Measurements from ENCODE around the gene ZNF326. TPM values are rescaled to one million over a fixed set of nuclear protein-coding genes. Genes with fewer than 3 reads are reported as not detected.

Gene ZNF326
- total RNA-seq, 1 experiment from 2014 or later: 28.9 TPM

DNA sequence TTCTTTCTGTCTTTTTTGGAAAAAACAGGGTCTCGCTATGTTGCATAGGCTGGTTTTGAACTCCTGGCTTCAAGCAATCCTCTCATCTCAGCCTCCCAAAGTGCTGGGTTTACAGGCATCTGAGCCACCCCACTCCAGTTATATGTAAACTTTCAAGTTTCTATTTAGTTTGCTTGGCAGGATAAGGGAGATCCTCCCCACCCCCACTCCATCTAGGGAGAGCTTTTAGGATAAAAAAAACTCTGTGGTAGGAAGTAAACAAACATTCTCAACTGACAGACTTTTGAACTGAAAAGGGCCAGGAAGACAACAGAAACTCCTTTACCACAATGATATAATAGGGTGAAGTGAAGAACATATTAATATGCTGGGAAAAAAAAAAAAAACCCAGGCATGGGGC is 41.0 kb upstream of the ZNF326 start:
- H3K4me3 Mint-ChIP-seq (ENCODE audit: unreplicated experiment): no peak overlapping the region
- intact Hi-C loops (cut with micrococcal nuclease): loop anchor here (1.0 to 10.0 kb wide), 6 partner anchors 33 to 469 kb away; partner anchors contain the start of gene LRRC8C
- H3K36me3 Mint-ChIP-seq (ENCODE audit: insufficient read depth, unreplicated experiment): no peaks in the 10 kb centered on the region
- no peak overlapping the region for H3K27ac Mint-ChIP-seq (ENCODE audit: low read depth, unreplicated experiment)
- POLR2A ChIA-PET: interaction anchor here (0.6 to 1.5 kb wide), 4 partner anchors 20 to 196 kb away, joined by 3 to 5 read pairs (median 3); no protein-coding TSS in a partner anchor
- CTCF ChIA-PET: interaction anchor here (0.6 to 1.0 kb wide), 6 partner anchors 9 to 160 kb away, joined by 3 to 6 read pairs (median 6); no protein-coding TSS in a partner anchor
- no TSS peak for BruUV-seq (replicated peaks)
- no peaks in the 10 kb centered on the region for H3K9me3 Mint-ChIP-seq (ENCODE audit: unreplicated experiment)
- TF ChIP-seq, protein P1, sequence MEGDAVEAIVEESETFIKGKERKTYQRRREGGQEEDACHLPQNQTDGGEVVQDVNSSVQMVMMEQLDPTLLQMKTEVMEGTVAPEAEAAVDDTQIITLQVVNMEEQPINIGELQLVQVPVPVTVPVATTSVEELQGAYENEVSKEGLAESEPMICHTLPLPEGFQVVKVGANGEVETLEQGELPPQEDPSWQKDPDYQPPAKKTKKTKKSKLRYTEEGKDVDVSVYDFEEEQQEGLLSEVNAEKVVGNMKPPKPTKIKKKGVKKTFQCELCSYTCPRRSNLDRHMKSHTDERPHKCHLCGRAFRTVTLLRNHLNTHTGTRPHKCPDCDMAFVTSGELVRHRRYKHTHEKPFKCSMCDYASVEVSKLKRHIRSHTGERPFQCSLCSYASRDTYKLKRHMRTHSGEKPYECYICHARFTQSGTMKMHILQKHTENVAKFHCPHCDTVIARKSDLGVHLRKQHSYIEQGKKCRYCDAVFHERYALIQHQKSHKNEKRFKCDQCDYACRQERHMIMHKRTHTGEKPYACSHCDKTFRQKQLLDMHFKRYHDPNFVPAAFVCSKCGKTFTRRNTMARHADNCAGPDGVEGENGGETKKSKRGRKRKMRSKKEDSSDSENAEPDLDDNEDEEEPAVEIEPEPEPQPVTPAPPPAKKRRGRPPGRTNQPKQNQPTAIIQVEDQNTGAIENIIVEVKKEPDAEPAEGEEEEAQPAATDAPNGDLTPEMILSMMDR (IDR thresholded peaks at IDR 0.05; ENCODE audit: unreplicated experiment): no peak
- no peaks in the 10 kb centered on the region for H3K27me3 Mint-ChIP-seq (ENCODE audit: insufficient read depth, unreplicated experiment)
- H3K4me1 Mint-ChIP-seq (ENCODE audit: insufficient read depth, unreplicated experiment): peaks cover 17% of the 10 kb centered on the region
- DNase-seq (ENCODE audit: unreplicated experiment): no peak

DNA sequence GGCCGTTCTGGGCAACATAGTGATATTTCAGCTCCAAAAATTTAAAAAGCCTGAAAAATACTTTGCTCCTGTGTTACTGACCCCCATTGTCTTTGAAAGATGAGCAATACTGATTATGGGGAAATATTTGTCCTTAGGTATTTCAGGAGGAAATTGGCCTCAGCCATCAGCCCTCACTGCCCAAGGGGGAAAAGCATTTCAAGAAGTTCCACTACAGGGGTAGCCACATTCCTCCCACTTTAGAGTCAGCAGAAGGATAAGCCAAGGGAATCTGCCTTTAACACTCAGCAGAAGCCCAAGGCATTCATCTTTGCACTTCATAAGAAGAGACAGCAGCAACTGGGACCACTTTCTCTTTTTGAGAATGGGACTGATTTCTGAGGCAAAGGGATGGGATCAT is 40.5 kb upstream of the ZNF326 start:
- no peak for DNase-seq (ENCODE audit: unreplicated experiment)
- no peaks in the 10 kb centered on the region for H3K27me3 Mint-ChIP-seq (ENCODE audit: insufficient read depth, unreplicated experiment)
- ChIA-PET CTCF (interaction anchor here (0.6 to 1.0 kb wide), 3 partner anchors 8 to 32 kb away, joined by 4 to 6 read pairs (median 5); no protein-coding TSS in a partner anchor), POLR2A (interaction anchor here (1.0 to 1.5 kb wide), 2 partner anchors 19 to 21 kb away, joined by 3 read pairs; no protein-coding TSS in a partner anchor)
- H3K4me3 Mint-ChIP-seq (ENCODE audit: unreplicated experiment): no peak overlapping the region
- H3K36me3 Mint-ChIP-seq (ENCODE audit: insufficient read depth, unreplicated experiment): no peaks in the 10 kb centered on the region
- peaks cover 17% of the 10 kb centered on the region for H3K4me1 Mint-ChIP-seq (ENCODE audit: insufficient read depth, unreplicated experiment)
- no TSS peak for BruUV-seq (replicated peaks)
- H3K27ac Mint-ChIP-seq (ENCODE audit: low read depth, unreplicated experiment): no peak overlapping the region
- TF ChIP-seq, protein P1 (IDR thresholded peaks at IDR 0.05; ENCODE audit: unreplicated experiment): no peak
- H3K9me3 Mint-ChIP-seq (ENCODE audit: unreplicated experiment): no peaks in the 10 kb centered on the region
- intact Hi-C loops (cut with micrococcal nuclease): loop anchor here (10.0 kb wide), 2 partner anchors 320 to 470 kb away; partner anchors contain the start of gene LRRC8C

DNA sequence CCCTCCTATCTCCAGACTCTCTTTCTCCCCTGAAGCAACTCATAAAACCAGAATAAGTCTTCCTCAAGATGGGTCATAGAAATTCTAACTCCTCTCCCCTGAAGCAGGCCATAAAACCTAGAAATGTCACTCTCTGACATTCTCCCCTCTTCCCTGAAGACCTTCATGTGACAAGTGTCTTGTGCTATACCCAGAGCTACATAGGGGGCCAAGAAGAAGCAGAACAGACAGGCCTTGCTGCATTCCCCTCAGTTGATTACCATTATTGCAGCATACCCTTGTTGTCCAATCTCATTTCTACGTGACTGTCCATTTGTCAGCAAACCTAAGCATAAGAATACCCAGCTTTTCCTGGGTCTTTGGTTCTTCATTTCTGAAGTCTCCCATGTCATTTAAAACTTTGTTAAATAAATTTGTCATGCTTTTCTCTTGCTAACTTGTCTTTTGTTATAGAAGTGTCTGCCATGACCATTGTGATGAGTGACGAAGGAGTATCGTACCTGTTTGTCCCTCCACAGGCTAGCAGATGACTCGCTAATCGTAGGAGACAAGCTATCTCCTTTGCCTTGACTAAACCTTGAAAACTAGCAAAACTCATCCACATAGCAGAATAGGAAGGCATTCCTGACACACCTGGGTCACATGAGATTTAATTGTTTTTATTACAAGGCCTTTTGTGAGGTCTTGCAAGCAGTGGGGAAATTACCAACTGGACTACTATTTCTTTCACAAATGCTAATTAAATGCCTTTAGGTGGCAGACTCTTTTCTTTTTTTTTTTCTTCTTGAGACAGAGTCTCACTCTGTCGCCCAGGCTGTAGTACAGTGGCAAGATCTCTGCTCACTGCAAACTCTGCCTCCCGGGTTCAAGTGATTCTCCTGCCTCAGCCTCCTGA is 39.4 kb upstream of the ZNF326 start:
- ChIA-PET POLR2A (interaction anchor here (0.7 to 1.2 kb wide), 3 partner anchors 16 to 111 kb away, joined by 3 to 5 read pairs (median 3); no protein-coding TSS in a partner anchor), CTCF (interaction anchor here (0.7 to 1.2 kb wide), 2 partner anchors 33 to 244 kb away, joined by 3 to 7 read pairs; no protein-coding TSS in a partner anchor)
- BruUV-seq (replicated peaks): no TSS peak
- Mint-ChIP-seq H3K4me1 (ENCODE audit: insufficient read depth, unreplicated experiment) (peaks cover 17% of the 10 kb centered on the region), H3K36me3 (ENCODE audit: insufficient read depth, unreplicated experiment) (no peaks in the 10 kb centered on the region), H3K9me3 (ENCODE audit: unreplicated experiment) (no peaks in the 10 kb centered on the region), H3K4me3 (ENCODE audit: unreplicated experiment) (no peak overlapping the region), H3K27ac (ENCODE audit: low read depth, unreplicated experiment) (no peak overlapping the region), H3K27me3 (ENCODE audit: insufficient read depth, unreplicated experiment) (no peaks in the 10 kb centered on the region)
- DNase-seq (ENCODE audit: unreplicated experiment): no peak
- TF ChIP-seq, protein P1 (IDR thresholded peaks at IDR 0.05; ENCODE audit: unreplicated experiment): no peak
- intact Hi-C loops (cut with micrococcal nuclease): loop anchor here (10.0 kb wide), 2 partner anchors 321 to 471 kb away; partner anchors contain the start of gene LRRC8C

DNA sequence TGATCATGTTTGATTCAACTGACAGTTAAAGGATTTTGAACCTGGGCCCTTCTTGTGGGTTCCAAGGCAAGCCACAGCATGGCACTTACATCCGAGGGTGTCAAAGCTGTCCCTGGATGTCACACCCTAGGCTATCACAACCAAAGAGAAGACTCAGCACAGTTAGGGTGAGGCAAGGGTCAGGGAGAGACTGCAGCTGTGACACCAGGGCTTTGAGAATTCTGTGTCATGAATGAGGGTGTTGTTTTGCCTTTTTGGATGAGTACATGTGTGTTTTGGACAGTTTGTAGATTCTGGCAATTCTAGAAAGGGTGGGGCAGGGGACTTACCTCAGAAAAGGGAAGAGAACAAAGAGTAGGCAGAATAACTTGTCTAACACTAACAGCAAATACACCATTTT is 37.8 kb upstream of the ZNF326 start:
- CTCF ChIA-PET: interaction anchor here (0.6 to 1.2 kb wide), 3 partner anchors 32 to 747 kb away, joined by 3 to 7 read pairs (median 4); no protein-coding TSS in a partner anchor
- intact Hi-C loops (cut with micrococcal nuclease): loop anchor here (10.0 kb wide), 2 partner anchors 322 to 472 kb away; partner anchors contain the start of gene LRRC8C
- Mint-ChIP-seq H3K4me1 (ENCODE audit: insufficient read depth, unreplicated experiment) (peaks cover 17% of the 10 kb centered on the region), H3K9me3 (ENCODE audit: unreplicated experiment) (no peaks in the 10 kb centered on the region), H3K36me3 (ENCODE audit: insufficient read depth, unreplicated experiment) (no peaks in the 10 kb centered on the region), H3K27me3 (ENCODE audit: insufficient read depth, unreplicated experiment) (no peaks in the 10 kb centered on the region), H3K27ac (ENCODE audit: low read depth, unreplicated experiment) (peak overlapping the region; percentile 65), H3K4me3 (ENCODE audit: unreplicated experiment) (no peak overlapping the region)
- TF ChIP-seq, protein P1 (IDR thresholded peaks at IDR 0.05; ENCODE audit: unreplicated experiment): no peak
- no peak for DNase-seq (ENCODE audit: unreplicated experiment)
- POLR2A ChIA-PET: interaction anchor here (0.8 to 1.3 kb wide), 6 partner anchors 10 to 113 kb away, joined by 3 to 6 read pairs (median 4); no protein-coding TSS in a partner anchor
- BruUV-seq (replicated peaks): no TSS peak
